ENCODE measurements around the gene SMIM26. TPM values are rescaled to one million over a fixed set of nuclear protein-coding genes. Genes with fewer than 3 reads are reported as not detected.

The SMIM26 gene
- total and polyA plus RNA-seq, 9 of the 15 experiments (the other 6 are each of a cell fraction or from before 2014, with no cell fraction given) = 46.9 to 186 (median 86.5) TPM

- TF ChIP-seq ZNF197 (CRISPR knock-in tag; IDR thresholded peaks at IDR 0.05; ENCODE audit: low read depth) (no peak), TGIF2 (CRISPR knock-in tag; IDR thresholded peaks at IDR 0.05) (no peak), KHSRP (IDR thresholded peaks at IDR 0.05) (no peak), ZNF592 (IDR thresholded peaks at IDR 0.05) (no peak; the same call in 1 of the 2 replicates), NBN (IDR thresholded peaks at IDR 0.05; ENCODE audit: low read depth) (no peak), JUND (IDR thresholded peaks at IDR 0.05; ENCODE audit: borderline replicate concordance, low read depth, low read length) (0 out of 2 replicates have a peak, but pooled peaks have one; percentile 35), JUND (tag; IDR thresholded peaks at IDR 0.05; ENCODE audit: borderline replicate concordance, low read depth, low read length) (no peak), BRCA1 (IDR thresholded peaks at IDR 0.05) (no peak), BRCA1 (CRISPR knock-in tag; IDR thresholded peaks at IDR 0.05) (no peak), CBFA2T2 (conservative IDR thresholded peaks at IDR 0.05) (no peak), HNRNPK (IDR thresholded peaks at IDR 0.05; ENCODE audit: low read depth, low read length, poor library complexity, severe bottlenecking) (no peak), STAT5B (CRISPR knock-in tag; IDR thresholded peaks at IDR 0.05) (no peak), FOSL1 (tag; conservative IDR thresholded peaks at IDR 0.05) (no peak; the same call in 1 of the 2 replicates), HDAC8 (tag; IDR thresholded peaks at IDR 0.05) (peak; percentile 57; the same call in 1 of the 2 replicates), GATAD2A (IDR thresholded peaks at IDR 0.05) (no peak), ZNF551 (CRISPR knock-in tag; IDR thresholded peaks at IDR 0.05) (no peak), ZNF174 (CRISPR knock-in tag; IDR thresholded peaks at IDR 0.05) (no peak), ARID4B (CRISPR knock-in tag; IDR thresholded peaks at IDR 0.05) (peak; percentile 17; the same call in 1 of the 2 replicates), TCF7L2 (IDR thresholded peaks at IDR 0.05; ENCODE audit: low read depth, low read length) (no peak), GABPA (tag; conservative IDR thresholded peaks at IDR 0.05; ENCODE audit: low read depth) (peak; percentile 88)
These were observed 20.7 kb downstream of the SMIM26 start, which contains the start of gene DTD1 (continued) for GRCh38 chr20:18587665-18588573.
